ENCODE measurements around the gene ESR1.

- TF ChIP-seq CTCF (IDR thresholded peaks at IDR 0.05) (no peak), POLR2A (IDR thresholded peaks at IDR 0.05) (no peak)
These were observed 279.6 kb downstream of the ESR1 start for GRCh38 chr6:152087096-152087495.

All from right lobe of liver (tissue), 4 donors.